Naive thymus-derived CD8-positive, alpha-beta T cell (primary cell): ENCODE results near the gene ACAP1. TPM values are rescaled to one million over a fixed set of nuclear protein-coding genes. Genes with fewer than 3 reads are reported as not detected.
"Not testable (repeated sequence)": the region's sequence is repeated elsewhere in the genome, so short reads cannot be mapped to it uniquely, and the experiment has no call there.

Source experiments
- ATAC-seq, 2 donors: fragments of 150-1000 bp; cut with Tn5 transposase in 1 of 2; sonication (Bioruptor Pico), chemical (Tn5 transposase) in 1 of 2; 1 replicate in 1 of 2; 2 replicates in 1 of 2; pipeline ENCODE4 v1.10.0; 2021; ENCODE audit warnings: mild to moderate bottlenecking in 2 of 2, moderate library complexity in 2 of 2
- POLR2A ChIA-PET: fragments of 350-600 bp; sonication (Branson Sonifier 250); formaldehyde crosslinking; loops from one replicate; lab custom pipeline; 2021; ENCODE audit warnings: antibody characterized with exemption; lab: Charles Lee
- DNase-seq, 10 donors: peaks; one replicate each; pipeline versions ENCODE4 v3.0.0 to v3.0.0-alpha.2; 2020 to 2022
- H3K27ac Mint-ChIP-seq, 10 donors: one replicate each; pipeline ENCODE4 v1.8.0; 2020 to 2022; ENCODE audit warnings: mild to moderate bottlenecking in 10 of 10, mixed read lengths in 10 of 10, moderate library complexity in 4 of 10, inconsistent platforms in 1 of 10
- H3K27me3 Mint-ChIP-seq, 5 donors: one replicate each; pipeline ENCODE4 v1.8.0; 2021 to 2022; ENCODE audit warnings: mixed read lengths in 5 of 5
- H3K36me3 Mint-ChIP-seq, 3 donors: one replicate each; pipeline ENCODE4 v1.8.0; 2020 to 2022; ENCODE audit warnings: mixed read lengths in 3 of 3, mild to moderate bottlenecking in 2 of 3, inconsistent platforms in 1 of 3
- H3K4me1 Mint-ChIP-seq, 4 donors: one replicate each; pipeline ENCODE4 v1.8.0; 2021 to 2022; ENCODE audit warnings: mixed read lengths in 4 of 4
- H3K4me3 Mint-ChIP-seq, 10 donors: one replicate each; pipeline ENCODE4 v1.8.0; 2020 to 2022; ENCODE audit warnings: mild to moderate bottlenecking in 10 of 10, mixed read lengths in 10 of 10, moderate library complexity in 6 of 10, inconsistent platforms in 1 of 10
- H3K9me3 Mint-ChIP-seq, 9 donors: one replicate each; pipeline ENCODE4 v1.8.0; 2020 to 2022; ENCODE audit warnings: mixed read lengths in 9 of 9, mild to moderate bottlenecking in 3 of 9, inconsistent platforms in 1 of 9, moderate library complexity in 1 of 9
- polyA plus RNA-seq, 3 donors: library from polyadenylated mRNA; unstranded; fragments of 300-500 nt; fragmentation: Illumina TruSeq; gene quantifications; one replicate each; pipeline ENCODE4 v1.2.3, GENCODE V29; 2021
- total RNA-seq, 8 experiments: library from RNA in 2 of 8; stranded (reverse) in 2 of 8; gene quantifications; one replicate each; pipeline ENCODE4 v1.2.3 and lab custom pipeline; 2021 to 2026

Gene ACAP1
- total and polyA plus RNA-seq, 5 experiments from 2014 or later: 246 to 466 (median 295) TPM

DNA sequence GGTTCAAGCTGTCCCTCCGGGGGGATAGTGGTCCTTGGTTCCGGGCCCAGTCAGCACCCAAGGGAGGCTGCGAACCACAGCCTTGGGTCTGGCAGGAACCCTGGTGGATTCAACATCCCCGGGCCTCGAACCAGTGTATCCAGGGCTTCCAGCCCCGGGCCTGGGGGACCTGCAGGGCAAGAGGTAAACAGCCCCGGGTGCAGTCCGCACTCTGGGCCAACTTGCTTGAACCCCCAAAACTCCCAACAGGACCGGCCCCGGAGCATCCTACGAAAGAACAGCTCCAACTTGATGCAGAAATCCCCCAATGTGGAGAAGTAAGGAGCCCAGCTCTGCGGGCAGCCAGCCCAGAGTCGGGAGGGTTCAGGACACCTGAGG, 5.7 kb upstream of the ACAP1 start:
- Mint-ChIP-seq H3K4me3 (peak overlapping the region; percentile 18 to 98 (median 94)), H3K27ac (peak overlapping the region in 9 of 10 donors; percentile 48 to 98 (median 95)), H3K36me3 (peaks cover 0 to 9% (median 0%) of the 10 kb centered on the region in 3 donors), H3K27me3 (peaks cover 0 to 2% (median 0%) of the 10 kb centered on the region in 5 donors), H3K4me1 (peaks cover 35 to 65% (median 53%) of the 10 kb centered on the region in 4 donors), H3K9me3 (no peaks in the 10 kb centered on the region)
- DNase-seq: no peak
- POLR2A ChIA-PET: interaction anchor here (0.6 to 10.5 kb wide), 13 partner anchors 9 to 216 kb away, joined by 3 to 168 read pairs (median 7); partner anchors contain the start of genes EIF5A, GPS2, POLR2A and ZBTB4
- no peak for ATAC-seq

DNA sequence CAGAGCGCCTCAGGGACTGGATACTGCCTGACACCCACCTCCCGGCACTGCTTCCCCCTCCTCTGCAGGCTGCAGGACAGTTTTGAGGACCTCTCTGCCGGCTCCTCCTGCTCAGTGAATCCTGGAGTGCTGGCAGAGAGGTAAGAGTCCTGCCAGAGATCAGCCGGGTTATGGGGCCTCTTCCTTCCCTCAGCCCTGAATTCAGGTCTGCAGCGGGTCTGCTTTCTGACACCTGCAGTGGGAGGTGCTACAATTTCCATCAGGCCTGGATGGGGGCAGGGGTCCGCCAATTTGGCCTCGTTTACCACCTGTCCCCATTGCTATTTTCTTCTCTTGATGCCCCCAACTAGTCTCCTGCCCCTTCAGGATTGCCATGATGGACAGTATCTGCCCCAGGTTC, 4.2 kb upstream of the ACAP1 start:
- no peaks in the 10 kb centered on the region for H3K9me3 Mint-ChIP-seq
- peaks cover 0 to 2% (median 0%) of the 10 kb centered on the region in 5 donors for H3K27me3 Mint-ChIP-seq
- no peak for DNase-seq
- POLR2A ChIA-PET: interaction anchor here (10.5 kb wide), 1 partner anchor 20 kb away, joined by 168 read pairs; the partner anchor contains the start of genes EIF5A and GPS2
- H3K4me3 Mint-ChIP-seq: peak overlapping the region in 9 of 10 donors; percentile 25 to 86 (median 76)
- ATAC-seq: no peak
- H3K27ac Mint-ChIP-seq: peak overlapping the region; percentile 64 to 97 (median 92)
- peaks cover 0 to 2% (median 2%) of the 10 kb centered on the region in 3 donors for H3K36me3 Mint-ChIP-seq
- peaks cover 40 to 72% (median 60%) of the 10 kb centered on the region in 4 donors for H3K4me1 Mint-ChIP-seq

DNA sequence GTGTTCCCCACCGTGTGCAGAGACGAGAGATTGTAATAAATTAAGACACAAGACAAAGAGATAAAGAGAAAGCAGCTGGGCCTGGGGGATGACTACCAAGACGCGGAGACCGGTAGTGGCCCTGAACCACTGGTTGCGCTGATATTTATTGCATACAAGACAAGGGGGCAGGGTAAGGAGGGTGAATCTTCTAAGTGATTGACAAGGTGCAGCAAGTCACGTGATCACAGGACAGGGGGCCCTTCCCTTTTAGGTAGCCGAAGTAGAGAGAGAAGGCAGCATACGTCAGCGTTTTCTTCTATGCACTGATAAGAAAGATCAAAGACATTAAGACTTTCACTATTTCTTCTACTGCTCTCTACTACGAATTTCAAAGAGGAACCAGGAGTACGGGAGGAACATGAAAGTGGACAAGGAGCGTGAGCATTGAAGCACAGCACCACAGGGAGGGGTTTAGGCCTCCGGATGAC, 3.7 kb upstream of the ACAP1 start:
- peaks cover 42 to 73% (median 62%) of the 10 kb centered on the region in 4 donors for H3K4me1 Mint-ChIP-seq
- peak overlapping the region; percentile 31 to 86 (median 76) for H3K4me3 Mint-ChIP-seq
- ATAC-seq, H3K9me3 Mint-ChIP-seq, H3K27me3 Mint-ChIP-seq, H3K36me3 Mint-ChIP-seq: not testable (repeated sequence)
- peak overlapping the region; percentile 64 to 97 (median 92) for H3K27ac Mint-ChIP-seq
- POLR2A ChIA-PET: interaction anchor here (10.5 kb wide), 1 partner anchor 21 kb away, joined by 168 read pairs; the partner anchor contains the start of genes EIF5A and GPS2
- peak in 5 of 10 donors; percentile 56 to 77 (median 60) for DNase-seq

DNA sequence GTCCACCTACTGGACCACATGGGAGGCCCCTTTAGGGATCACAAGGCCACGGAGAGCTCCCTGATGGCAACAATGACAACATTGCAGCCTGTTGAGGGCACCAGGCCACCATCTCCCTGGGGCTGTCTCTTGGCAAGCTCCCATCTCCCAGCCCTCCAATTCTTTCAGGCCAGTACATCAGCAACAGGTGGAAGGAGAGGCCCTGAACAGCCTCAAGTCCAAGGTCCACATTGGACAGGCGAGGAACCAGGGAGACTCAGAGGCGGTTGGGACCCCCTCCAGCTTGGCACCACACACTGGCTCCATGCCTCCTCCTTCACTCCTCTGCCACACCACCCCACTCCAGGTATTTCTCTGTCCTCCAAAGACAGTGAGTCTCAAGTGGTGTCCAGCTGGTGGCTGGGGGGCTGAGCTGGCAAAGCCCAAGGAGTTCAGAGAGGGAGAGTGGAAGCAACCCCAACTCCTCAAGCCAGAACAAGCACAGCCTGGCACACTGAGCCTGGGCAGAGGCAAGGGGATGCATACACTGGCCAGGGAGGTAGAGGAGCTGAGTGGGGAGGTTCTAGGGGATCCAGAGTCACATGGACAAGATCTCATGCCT, 1.3 kb upstream of the ACAP1 start:
- DNase-seq: no peak
- Mint-ChIP-seq H3K27ac (peak overlapping the region; percentile 77 to 99 (median 98)), H3K36me3 (peaks cover 0 to 24% (median 13%) of the 10 kb centered on the region in 3 donors), H3K27me3 (no peaks in the 10 kb centered on the region), H3K4me1 (peaks cover 29 to 67% (median 63%) of the 10 kb centered on the region in 4 donors), H3K9me3 (no peaks in the 10 kb centered on the region), H3K4me3 (peak overlapping the region; percentile 31 to 98 (median 94))
- POLR2A ChIA-PET: interaction anchor here (0.6 to 5.9 kb wide), 8 partner anchors 10 to 130 kb away, joined by 3 to 147 read pairs (median 28); partner anchors contain the start of genes GABARAP, GPS2, KCTD11 and TMEM95
- ATAC-seq: no peak

DNA sequence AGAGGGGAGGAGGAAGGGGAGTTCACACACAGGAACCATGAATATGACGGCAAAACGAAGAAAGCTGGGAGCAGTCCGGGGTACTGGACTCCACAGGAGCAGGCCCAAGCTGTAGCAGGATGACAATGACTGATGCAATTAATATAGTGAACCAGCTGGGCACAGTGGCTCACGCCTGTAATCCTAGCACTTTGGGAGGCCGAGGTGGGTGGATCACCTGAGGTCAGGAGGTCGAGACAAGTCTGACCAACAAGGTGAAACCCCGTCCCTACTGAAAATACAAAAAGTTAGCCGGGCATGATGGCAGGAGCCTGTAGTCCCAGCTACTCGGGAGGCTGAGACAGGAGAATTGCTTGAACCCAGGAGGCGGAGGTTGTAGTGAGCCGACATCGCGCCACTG, 564 bp upstream of the ACAP1 start:
- not testable (repeated sequence) for H3K27me3 Mint-ChIP-seq, H3K9me3 Mint-ChIP-seq, ATAC-seq, DNase-seq
- Mint-ChIP-seq H3K36me3 (peaks cover 0 to 32% (median 13%) of the 10 kb centered on the region in 3 donors), H3K4me1 (peaks cover 25 to 67% (median 63%) of the 10 kb centered on the region in 4 donors), H3K27ac (peak overlapping the region; percentile 77 to 99 (median 98)), H3K4me3 (peak overlapping the region; percentile 92 to 98 (median 95))
- POLR2A ChIA-PET: interaction anchor here (0.8 to 5.9 kb wide), 27 partner anchors 10 to 351 kb away, joined by 3 to 147 read pairs (median 7); partner anchors contain the start of genes ACADVL, CLDN7, DLG4 and DVL2

DNA sequence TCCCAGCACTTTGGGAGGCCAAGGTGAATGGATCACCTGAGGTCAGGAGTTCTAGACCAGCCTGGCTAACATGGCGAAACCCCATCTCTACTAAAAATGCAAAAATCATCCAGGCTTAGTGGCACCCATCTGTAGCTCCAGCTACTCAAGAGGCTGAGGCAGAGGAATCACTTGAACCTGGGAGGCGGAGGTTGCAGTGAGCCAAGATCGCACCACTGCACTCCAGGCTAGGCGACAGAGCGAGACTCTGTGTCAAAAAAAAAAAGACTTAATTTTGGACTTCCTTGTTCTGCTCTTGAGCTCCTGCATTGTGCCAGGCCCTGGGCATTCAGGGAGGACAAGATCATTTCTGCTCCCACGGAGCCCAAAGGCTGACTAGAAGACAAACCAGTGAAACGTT, 1.3 kb downstream of the ACAP1 start:
- H3K36me3 Mint-ChIP-seq: peaks cover 0 to 48% (median 15%) of the 10 kb centered on the region in 3 donors
- not testable (repeated sequence) for H3K27me3 Mint-ChIP-seq, ATAC-seq, DNase-seq, H3K9me3 Mint-ChIP-seq
- POLR2A ChIA-PET: interaction anchor here (0.7 to 5.9 kb wide), 25 partner anchors 8 to 349 kb away, joined by 3 to 147 read pairs (median 7); partner anchors contain the start of genes CLDN7, EIF5A, GABARAP and GPS2
- peak overlapping the region; percentile 77 to 98 (median 98) for H3K27ac Mint-ChIP-seq
- peaks cover 22 to 69% (median 61%) of the 10 kb centered on the region in 4 donors for H3K4me1 Mint-ChIP-seq
- H3K4me3 Mint-ChIP-seq: peak overlapping the region; percentile 92 to 98 (median 95)

DNA sequence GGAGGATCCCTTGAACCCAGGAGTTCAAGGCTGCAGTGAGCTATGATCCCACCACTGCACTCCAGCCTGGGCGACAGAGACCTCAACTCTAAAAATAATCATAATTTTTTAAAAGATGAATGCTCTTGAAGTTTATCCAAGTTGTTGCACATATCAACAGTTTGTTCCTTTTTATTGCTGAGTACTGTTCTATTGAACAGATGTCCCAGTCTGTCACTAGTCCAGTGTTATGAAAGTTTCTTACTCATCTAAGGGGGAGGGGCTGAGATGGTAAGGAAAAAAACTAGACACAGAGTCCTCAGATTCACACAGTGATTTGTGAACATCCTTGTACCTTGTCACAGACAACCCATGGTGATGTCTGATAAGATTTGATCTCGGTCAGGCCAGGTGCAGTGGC, 3.9 kb downstream of the ACAP1 start:
- peaks cover 20 to 64% (median 54%) of the 10 kb centered on the region in 4 donors for H3K4me1 Mint-ChIP-seq
- peak overlapping the region in 3 of 10 donors; percentile 23 to 66 (median 36) for H3K4me3 Mint-ChIP-seq
- DNase-seq (no peak), ATAC-seq (no peak)
- no peaks in the 10 kb centered on the region for H3K9me3 Mint-ChIP-seq
- H3K27me3 Mint-ChIP-seq: no peaks in the 10 kb centered on the region
- POLR2A ChIA-PET: interaction anchor here (0.8 to 2.3 kb wide), 4 partner anchors 9 to 31 kb away, joined by 3 to 11 read pairs (median 3); partner anchors contain the start of genes GPS2 and NEURL4
- H3K27ac Mint-ChIP-seq: peak overlapping the region in 6 of 10 donors; percentile 18 to 87 (median 36)
- peaks cover 0 to 73% (median 15%) of the 10 kb centered on the region in 3 donors for H3K36me3 Mint-ChIP-seq

DNA sequence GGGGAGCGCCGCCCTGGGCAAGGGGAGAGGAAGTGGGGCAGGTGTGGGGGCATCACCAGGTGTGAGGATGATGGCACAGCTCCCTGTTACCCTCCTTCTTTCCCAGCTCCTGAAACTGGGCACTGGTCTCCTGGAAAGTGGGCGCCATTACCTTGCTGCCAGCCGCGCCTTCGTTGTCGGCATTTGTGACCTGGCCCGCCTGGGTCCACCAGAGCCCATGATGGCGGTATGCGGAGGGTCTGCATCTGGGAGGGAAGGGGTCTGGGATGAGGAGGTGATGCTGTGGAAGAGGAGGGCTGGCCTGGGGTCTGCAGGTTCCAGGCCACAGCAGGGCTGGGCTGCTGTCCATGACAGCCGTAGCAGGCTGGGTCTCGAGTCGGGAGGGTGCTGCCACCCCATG, 5.5 kb downstream of the ACAP1 start:
- POLR2A ChIA-PET: interaction anchor here (1.0 to 2.4 kb wide), 5 partner anchors 9 to 95 kb away, joined by 3 to 12 read pairs (median 6); no protein-coding TSS in a partner anchor
- peak overlapping the region in 8 of 10 donors; percentile 31 to 82 (median 62) for H3K27ac Mint-ChIP-seq
- peak overlapping the region in 1 of 10 donors; percentile 24 for H3K4me3 Mint-ChIP-seq
- peak in 1 of 10 donors; percentile 22 for DNase-seq
- peaks cover 0 to 90% (median 15%) of the 10 kb centered on the region in 3 donors for H3K36me3 Mint-ChIP-seq
- peaks cover 13 to 57% (median 45%) of the 10 kb centered on the region in 4 donors for H3K4me1 Mint-ChIP-seq
- no peak for ATAC-seq
- H3K9me3 Mint-ChIP-seq: no peaks in the 10 kb centered on the region
- H3K27me3 Mint-ChIP-seq: no peaks in the 10 kb centered on the region

DNA sequence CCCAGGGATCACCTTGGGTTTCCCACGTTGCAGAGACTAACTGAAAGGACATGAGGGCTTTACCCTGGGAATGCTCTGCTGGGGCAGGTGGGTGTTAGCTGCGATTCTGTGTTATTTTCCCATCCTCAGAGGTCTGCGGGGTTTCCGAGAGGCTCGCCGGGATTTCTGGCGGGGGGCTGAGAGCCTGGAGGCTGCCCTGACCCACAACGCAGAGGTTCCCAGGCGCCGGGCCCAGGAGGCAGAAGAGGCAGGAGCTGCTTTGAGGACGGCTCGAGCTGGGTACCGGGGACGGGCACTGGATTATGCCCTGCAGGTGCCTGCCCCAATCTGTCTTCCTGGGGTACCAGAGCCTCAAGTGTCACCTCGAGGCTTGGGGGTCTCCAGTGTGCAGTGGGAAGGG, 6.9 kb downstream of the ACAP1 start:
- Mint-ChIP-seq H3K27me3 (no peaks in the 10 kb centered on the region), H3K27ac (peak overlapping the region in 6 of 10 donors; percentile 17 to 81 (median 68)), H3K4me3 (no peak overlapping the region), H3K4me1 (peaks cover 9 to 57% (median 37%) of the 10 kb centered on the region in 4 donors), H3K36me3 (peaks cover 0 to 93% (median 7%) of the 10 kb centered on the region in 3 donors), H3K9me3 (no peaks in the 10 kb centered on the region)
- POLR2A ChIA-PET: interaction anchor here (0.6 to 3.0 kb wide), 6 partner anchors 13 to 62 kb away, joined by 3 to 12 read pairs (median 5); partner anchors contain the start of gene SLC2A4
- ATAC-seq: no peak
- peak in 1 of 10 donors; percentile 53 for DNase-seq

DNA sequence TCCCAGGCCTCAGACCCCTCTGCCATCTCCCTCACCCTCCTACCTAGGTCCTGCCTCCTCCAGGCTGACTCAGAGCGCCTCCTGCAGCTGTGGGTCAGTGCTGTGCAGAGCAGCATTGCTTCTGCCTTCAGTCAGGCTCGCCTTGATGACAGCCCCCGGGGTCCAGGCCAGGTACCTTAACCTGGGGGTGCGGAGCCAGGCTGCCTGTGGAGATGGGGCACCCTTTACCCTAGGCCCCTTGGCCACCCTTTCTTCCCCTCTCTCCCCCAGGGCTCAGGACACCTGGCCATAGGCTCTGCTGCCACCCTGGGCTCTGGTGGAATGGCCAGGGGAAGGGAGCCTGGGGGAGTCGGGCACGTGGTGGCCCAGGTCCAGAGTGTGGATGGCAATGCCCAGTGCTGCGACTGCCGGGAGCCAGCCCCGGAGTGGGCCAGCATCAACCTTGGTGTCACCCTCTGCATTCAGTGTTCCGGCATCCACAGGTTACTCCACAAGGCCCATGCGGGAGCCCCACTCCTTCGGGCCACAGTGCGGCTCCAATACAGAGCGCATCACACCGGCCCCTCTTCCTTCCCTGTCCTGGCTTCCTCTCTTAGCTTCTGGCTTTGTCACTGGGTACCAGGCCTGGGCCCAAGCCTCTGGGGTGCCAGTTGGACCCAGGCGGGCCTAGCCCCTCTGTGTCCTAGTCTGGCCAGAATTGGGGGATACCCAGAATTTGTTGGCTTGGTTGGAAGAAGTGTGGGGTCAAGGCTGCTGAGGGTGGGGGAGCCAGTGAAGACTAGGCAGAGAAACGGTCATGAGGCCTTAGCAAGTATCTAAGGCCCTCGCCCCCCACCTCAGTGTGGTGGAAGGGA, 10.7 kb downstream of the ACAP1 start:
- H3K4me1 Mint-ChIP-seq: peaks cover 12 to 68% (median 32%) of the 10 kb centered on the region in 4 donors
- POLR2A ChIA-PET: interaction anchor here (0.5 to 5.9 kb wide), 6 partner anchors 10 to 34 kb away, joined by 4 to 109 read pairs (median 28); partner anchors contain the start of genes ACAP1, GPS2 and NEURL4
- H3K27ac Mint-ChIP-seq: peak overlapping the region in 4 of 10 donors; percentile 8 to 77 (median 56)
- H3K27me3 Mint-ChIP-seq: no peaks in the 10 kb centered on the region
- peak in 1 of 10 donors; percentile 57 for DNase-seq
- H3K4me3 Mint-ChIP-seq: no peak overlapping the region
- ATAC-seq: no peak
- no peaks in the 10 kb centered on the region for H3K9me3 Mint-ChIP-seq
- H3K36me3 Mint-ChIP-seq: peaks cover 0 to 84% (median 5%) of the 10 kb centered on the region in 3 donors
